ENCODE results near the gene AP1B1. TPM values are rescaled to one million over a fixed set of nuclear protein-coding genes. Genes with fewer than 3 reads are reported as not detected.

AP1B1 gene
- polyA plus RNA-seq, 1 donor (not counting 4 experiments of a cell fraction or from before 2014, with no cell fraction given) = 55.3 TPM

- H3K36me3 ChIP-seq (ENCODE audit: control insufficient read depth in 2 of 2, extremely low read depth in 1 of 2, insufficient read depth in 2 of 2, low read length in 2 of 2) = peaks cover 28 to 61% of the 10 kb centered on the region in 2 experiments
- H3K9ac ChIP-seq (ENCODE audit: control insufficient read depth, extremely low read depth, insufficient read depth, low read length) = no peak overlapping the region
- DNase-seq (ENCODE audit: low read depth, low spot score) (no peak), FAIRE-seq (no peak)
- H4K20me1 ChIP-seq (ENCODE audit: control insufficient read depth, extremely low read depth, insufficient read depth, low read length) = peaks cover 15% of the 10 kb centered on the region
- no peak overlapping the region for H2AFZ ChIP-seq (ENCODE audit: control insufficient read depth, low read length)
- dilution Hi-C loops (cut with MboI; ENCODE audit: extremely low pct_ligation_motif_present, low sequenced_read_pairs) = no loop called here
- peaks cover 7% of the 10 kb centered on the region for H3K9me1 ChIP-seq (ENCODE audit: control insufficient read depth, extremely low read depth, insufficient read depth, low read length)
- H3K27ac ChIP-seq (ENCODE audit: control insufficient read depth, insufficient read depth, low read length) = no peak overlapping the region
- H3K4me2 ChIP-seq (ENCODE audit: control insufficient read depth, extremely low read depth, insufficient read depth, low read depth, low read length) = no peak overlapping the region
- no peaks in the 10 kb centered on the region for H3K79me2 ChIP-seq (ENCODE audit: control insufficient read depth, insufficient read depth, low read length)
- H3K9me3 ChIP-seq (ENCODE audit: control insufficient read depth, low read depth, low read length) = no peaks in the 10 kb centered on the region
- TF ChIP-seq EZH2 (IDR thresholded peaks at IDR 0.05; ENCODE audit: low read length) (no peak), CTCF (optimal IDR thresholded peaks at IDR 0.05 in 1 of 3, IDR thresholded peaks at IDR 0.05 in 1 of 3, conservative IDR thresholded peaks at IDR 0.05 in 1 of 3; ENCODE audit: extremely low read depth in 1 of 3, insufficient read depth in 2 of 3, low read length in 3 of 3) (no peak)
- no peak overlapping the region for H3K4me3 ChIP-seq (ENCODE audit: control insufficient read depth in 2 of 3, extremely low read depth in 1 of 3, insufficient read depth in 2 of 3, low read depth in 1 of 3, low read length in 3 of 3)
- H3K27me3 ChIP-seq (ENCODE audit: control insufficient read depth, extremely low read depth, insufficient read depth, low read length) = no peaks in the 10 kb centered on the region
- H3K4me1 ChIP-seq (ENCODE audit: control insufficient read depth, extremely low read depth, insufficient read depth, low read length) = peaks cover 53% of the 10 kb centered on the region
These were observed 46.2 kb downstream of the AP1B1 start for GRCh38 chr22:29342177-29342576.

DNA sequence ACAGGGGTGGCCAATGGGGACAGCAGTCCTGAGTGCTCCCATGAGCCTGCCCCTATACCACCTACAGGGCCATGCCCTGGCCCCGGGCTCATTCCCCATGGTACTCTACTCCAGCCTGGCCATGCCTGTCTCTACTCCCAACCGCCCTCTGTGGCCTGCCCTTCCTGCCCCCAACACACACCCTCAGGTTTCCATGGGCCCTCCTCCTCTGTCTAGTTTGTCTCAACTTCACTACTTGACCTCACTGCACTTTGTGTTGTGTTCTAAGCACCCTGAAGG, 46.6 kb downstream of the AP1B1 start:
- no peak for TF ChIP-seq CTCF (optimal IDR thresholded peaks at IDR 0.05 in 1 of 3, IDR thresholded peaks at IDR 0.05 in 1 of 3, conservative IDR thresholded peaks at IDR 0.05 in 1 of 3; ENCODE audit: extremely low read depth in 1 of 3, insufficient read depth in 2 of 3, low read length in 3 of 3)
- TF ChIP-seq EZH2 (IDR thresholded peaks at IDR 0.05; ENCODE audit: low read length) = no peak
- no peak for FAIRE-seq
- dilution Hi-C loops (cut with MboI; ENCODE audit: extremely low pct_ligation_motif_present, low sequenced_read_pairs) = no loop called here

More for the DNA sequence above, 46.6 kb downstream of the AP1B1 start:
- H3K4me3 ChIP-seq (ENCODE audit: control insufficient read depth in 2 of 3, extremely low read depth in 1 of 3, insufficient read depth in 2 of 3, low read depth in 1 of 3, low read length in 3 of 3) = no peak overlapping the region
- no peak overlapping the region for H3K27ac ChIP-seq (ENCODE audit: control insufficient read depth, insufficient read depth, low read length)
- no peaks in the 10 kb centered on the region for H3K27me3 ChIP-seq (ENCODE audit: control insufficient read depth, extremely low read depth, insufficient read depth, low read length)
- peaks cover 28 to 61% of the 10 kb centered on the region in 2 experiments for H3K36me3 ChIP-seq (ENCODE audit: control insufficient read depth in 2 of 2, extremely low read depth in 1 of 2, insufficient read depth in 2 of 2, low read length in 2 of 2)
- peaks cover 53% of the 10 kb centered on the region for H3K4me1 ChIP-seq (ENCODE audit: control insufficient read depth, extremely low read depth, insufficient read depth, low read length)
- H3K79me2 ChIP-seq (ENCODE audit: control insufficient read depth, insufficient read depth, low read length) = no peaks in the 10 kb centered on the region
- no peaks in the 10 kb centered on the region for H3K9me3 ChIP-seq (ENCODE audit: control insufficient read depth, low read depth, low read length)
- peaks cover 7% of the 10 kb centered on the region for H3K9me1 ChIP-seq (ENCODE audit: control insufficient read depth, extremely low read depth, insufficient read depth, low read length)
- no peak overlapping the region for H3K4me2 ChIP-seq (ENCODE audit: control insufficient read depth, extremely low read depth, insufficient read depth, low read depth, low read length)
- H4K20me1 ChIP-seq (ENCODE audit: control insufficient read depth, extremely low read depth, insufficient read depth, low read length) = peaks cover 15% of the 10 kb centered on the region
- no peak overlapping the region for H3K9ac ChIP-seq (ENCODE audit: control insufficient read depth, extremely low read depth, insufficient read depth, low read length)
- DNase-seq (ENCODE audit: low read depth, low spot score) = no peak
- H2AFZ ChIP-seq (ENCODE audit: control insufficient read depth, low read length) = no peak overlapping the region

Data from keratinocyte (primary cell).